ENCODE results near the gene ACAD11.

- TF ChIP-seq ZNF274 (IDR thresholded peaks at IDR 0.05; ENCODE audit: low read depth, low read length) (no peak), YY1 (IDR thresholded peaks at IDR 0.05; ENCODE audit: insufficient read depth, insufficient read length) (no peak)
These were observed 72.2 kb downstream of the ACAD11 start for GRCh38 chr3:132587401-132587800.

All from NT2/D1 (cell line).